Upper lobe of left lung (tissue), 4 donors: Measurements from ENCODE around the gene MICAL3.

Experiments used
- EP300 ChIP-seq, 4 donors: sonication (generic); formaldehyde crosslinking; IDR thresholded peaks; one replicate each; pipeline ENCODE4 v1.5.1; 2017; ENCODE audit warnings: antibody characterized with exemption in 4 of 4, control low read depth in 2 of 4
- POLR2A ChIP-seq, 4 donors: fragments of 450-650 bp; IDR thresholded peaks; one replicate each; pipeline ENCODE4 v1.5.1; 2016 to 2017; ENCODE audit warnings: antibody characterized with exemption in 4 of 4, mild to moderate bottlenecking in 2 of 4
- POLR2AphosphoS5 ChIP-seq, 2 donors: sonication (generic); formaldehyde crosslinking; IDR thresholded peaks; one replicate each; pipeline ENCODE4 v1.5.1; 2017; ENCODE audit warnings: antibody characterized with exemption in 2 of 2
- TF ChIP-seq, protein P1 (sequence below), 6 experiments: fragments of 450-650 bp in 4 of 6; fragments of 200-600 bp in 2 of 6; sonication (generic) in 2 of 6; IDR thresholded peaks; one replicate each; pipeline ENCODE4 v1.5.1; 2016 to 2019; ENCODE audit warnings: antibody characterized with exemption in 6 of 6

- TF ChIP-seq, protein P1, sequence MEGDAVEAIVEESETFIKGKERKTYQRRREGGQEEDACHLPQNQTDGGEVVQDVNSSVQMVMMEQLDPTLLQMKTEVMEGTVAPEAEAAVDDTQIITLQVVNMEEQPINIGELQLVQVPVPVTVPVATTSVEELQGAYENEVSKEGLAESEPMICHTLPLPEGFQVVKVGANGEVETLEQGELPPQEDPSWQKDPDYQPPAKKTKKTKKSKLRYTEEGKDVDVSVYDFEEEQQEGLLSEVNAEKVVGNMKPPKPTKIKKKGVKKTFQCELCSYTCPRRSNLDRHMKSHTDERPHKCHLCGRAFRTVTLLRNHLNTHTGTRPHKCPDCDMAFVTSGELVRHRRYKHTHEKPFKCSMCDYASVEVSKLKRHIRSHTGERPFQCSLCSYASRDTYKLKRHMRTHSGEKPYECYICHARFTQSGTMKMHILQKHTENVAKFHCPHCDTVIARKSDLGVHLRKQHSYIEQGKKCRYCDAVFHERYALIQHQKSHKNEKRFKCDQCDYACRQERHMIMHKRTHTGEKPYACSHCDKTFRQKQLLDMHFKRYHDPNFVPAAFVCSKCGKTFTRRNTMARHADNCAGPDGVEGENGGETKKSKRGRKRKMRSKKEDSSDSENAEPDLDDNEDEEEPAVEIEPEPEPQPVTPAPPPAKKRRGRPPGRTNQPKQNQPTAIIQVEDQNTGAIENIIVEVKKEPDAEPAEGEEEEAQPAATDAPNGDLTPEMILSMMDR (IDR thresholded peaks at IDR 0.05): no peak
- TF ChIP-seq EP300 (IDR thresholded peaks at IDR 0.05): no peak
- no peak for TF ChIP-seq POLR2AphosphoS5 (IDR thresholded peaks at IDR 0.05)
- TF ChIP-seq POLR2A (IDR thresholded peaks at IDR 0.05): no peak
These were observed 103.2 kb downstream of the MICAL3 start for GRCh38 chr22:17920992-17921650.
